Measurements from ENCODE around the gene RPRD1B.

- no peak for TF ChIP-seq MAZ (IDR thresholded peaks at IDR 0.05; ENCODE audit: borderline replicate concordance, low read depth, low read length)
- no peak for TF ChIP-seq NFE2L2 (IDR thresholded peaks at IDR 0.05; ENCODE audit: low read depth, low read length)
- no peak for TF ChIP-seq CTCF (conservative IDR thresholded peaks at IDR 0.05; ENCODE audit: low read depth, low read length)
- no peak for TF ChIP-seq BHLHE40 (IDR thresholded peaks at IDR 0.05; ENCODE audit: low read depth, low read length)
- TF ChIP-seq POLR2A (IDR thresholded peaks at IDR 0.05; ENCODE audit: low read depth, low read length), result no peak
Measured at GRCh38 chr20:38139977-38140753, 106.6 kb downstream of the RPRD1B start.

Measured in IMR-90 (cell line).